Measurements from ENCODE around the gene TTF1. TPM values are rescaled to one million over a fixed set of nuclear protein-coding genes. Genes with fewer than 3 reads are reported as not detected.

The TTF1 gene
- total RNA-seq, 1 donor from 2014 or later, result 28.6 TPM

- Mint-ChIP-seq H3K36me3 (no peaks in the 10 kb centered on the region), H3K4me1 (no peaks in the 10 kb centered on the region), H3K27ac (no peak overlapping the region), H3K27me3 (ENCODE audit: insufficient read depth, low read depth) (no peaks in the 10 kb centered on the region), H3K4me3 (no peak overlapping the region), H3K9me3 (no peaks in the 10 kb centered on the region)
- Histone ChIP-seq H2AFZ (replicated peaks) (no peak overlapping the region), H3K27ac (no peak overlapping the region), H3K4me3 (no peak overlapping the region), H3K27me3 (no peaks in the 10 kb centered on the region), H4K20me1 (ENCODE audit: low read depth) (no peaks in the 10 kb centered on the region), H3F3A (ENCODE audit: low read depth) (no peaks in the 10 kb centered on the region), H3K9ac (no peak overlapping the region), H3K4me1 (no peaks in the 10 kb centered on the region), H3K4me2 (no peak overlapping the region), H3K79me2 (ENCODE audit: low read depth) (no peaks in the 10 kb centered on the region), H3K36me3 (no peaks in the 10 kb centered on the region), H3K9me3 (ENCODE audit: low read depth) (no peaks in the 10 kb centered on the region)
- TF ChIP-seq EZH2 (IDR thresholded peaks at IDR 0.05), result no peak
- no peak for DNase-seq (ENCODE audit: low spot score)
Measured at GRCh38 chr9:132366481-132366880, 40.2 kb downstream of the TTF1 start.

GRCh38 chr9:132365986-132366385 lies 40.7 kb downstream of the TTF1 start:
- Histone ChIP-seq H3K4me2 (no peak overlapping the region), H2AFZ (replicated peaks) (no peak overlapping the region), H4K20me1 (ENCODE audit: low read depth) (no peaks in the 10 kb centered on the region), H3F3A (ENCODE audit: low read depth) (no peaks in the 10 kb centered on the region), H3K36me3 (no peaks in the 10 kb centered on the region), H3K79me2 (ENCODE audit: low read depth) (no peaks in the 10 kb centered on the region), H3K27me3 (no peaks in the 10 kb centered on the region), H3K4me3 (no peak overlapping the region), H3K4me1 (no peaks in the 10 kb centered on the region), H3K9me3 (ENCODE audit: low read depth) (no peaks in the 10 kb centered on the region), H3K27ac (no peak overlapping the region), H3K9ac (no peak overlapping the region)
- Mint-ChIP-seq H3K4me1 (no peaks in the 10 kb centered on the region), H3K9me3 (no peaks in the 10 kb centered on the region), H3K4me3 (no peak overlapping the region), H3K27ac (no peak overlapping the region), H3K36me3 (no peaks in the 10 kb centered on the region), H3K27me3 (ENCODE audit: insufficient read depth, low read depth) (no peaks in the 10 kb centered on the region)
- DNase-seq (ENCODE audit: low spot score), result no peak
- TF ChIP-seq CTCF (IDR thresholded peaks at IDR 0.05) (no peak), EZH2 (IDR thresholded peaks at IDR 0.05) (no peak), EZH2phosphoT487 (IDR thresholded peaks at IDR 0.05) (no peak)

- TF ChIP-seq EZH2 (IDR thresholded peaks at IDR 0.05) (no peak), CTCF (IDR thresholded peaks at IDR 0.05) (no peak), EZH2phosphoT487 (IDR thresholded peaks at IDR 0.05) (no peak)
- H3K4me1 Mint-ChIP-seq, result no peaks in the 10 kb centered on the region
- no peaks in the 10 kb centered on the region for H3K9me3 ChIP-seq (ENCODE audit: low read depth)
- no peaks in the 10 kb centered on the region for H3K27me3 ChIP-seq
- no peaks in the 10 kb centered on the region for H3K36me3 Mint-ChIP-seq
- H3K4me3 ChIP-seq, result no peak overlapping the region
- H3K36me3 ChIP-seq, result no peaks in the 10 kb centered on the region
- no peaks in the 10 kb centered on the region for H3K9me3 Mint-ChIP-seq
- no peak overlapping the region for H3K4me3 Mint-ChIP-seq
- no peaks in the 10 kb centered on the region for H4K20me1 ChIP-seq (ENCODE audit: low read depth)
- H3F3A ChIP-seq (ENCODE audit: low read depth), result no peaks in the 10 kb centered on the region
- H2AFZ ChIP-seq (replicated peaks), result no peak overlapping the region
- no peaks in the 10 kb centered on the region for H3K27me3 Mint-ChIP-seq (ENCODE audit: insufficient read depth, low read depth)
- no peak for DNase-seq (ENCODE audit: low spot score)
- H3K4me1 ChIP-seq, result no peaks in the 10 kb centered on the region
- H3K9ac ChIP-seq, result no peak overlapping the region
- no peak overlapping the region for H3K27ac ChIP-seq
- H3K27ac Mint-ChIP-seq, result no peak overlapping the region
- no peak overlapping the region for H3K4me2 ChIP-seq
- no peaks in the 10 kb centered on the region for H3K79me2 ChIP-seq (ENCODE audit: low read depth)
Measured at GRCh38 chr9:132364068-132364467, 42.6 kb downstream of the TTF1 start.

GRCh38 chr9:132357764-132358163 lies 48.9 kb downstream of the TTF1 start:
- no peak overlapping the region for H3K9ac ChIP-seq
- TF ChIP-seq CTCF (IDR thresholded peaks at IDR 0.05), result no peak
- TF ChIP-seq EZH2phosphoT487 (IDR thresholded peaks at IDR 0.05), result no peak

More at GRCh38 chr9:132357764-132358163, 48.9 kb downstream of the TTF1 start:
- no peaks in the 10 kb centered on the region for H3K27me3 ChIP-seq
- H3K79me2 ChIP-seq (ENCODE audit: low read depth), result peaks cover 19% of the 10 kb centered on the region
- no peak for DNase-seq (ENCODE audit: low spot score)
- H3K27ac ChIP-seq, result no peak overlapping the region
- peaks cover 9% of the 10 kb centered on the region for H3K4me1 ChIP-seq
- no peak overlapping the region for H3K4me3 Mint-ChIP-seq
- H3K27ac Mint-ChIP-seq, result no peak overlapping the region
- H3K9me3 ChIP-seq (ENCODE audit: low read depth), result no peaks in the 10 kb centered on the region
- no peak overlapping the region for H2AFZ ChIP-seq (replicated peaks)
- no peaks in the 10 kb centered on the region for H3K36me3 ChIP-seq
- peaks cover 10% of the 10 kb centered on the region for H3K36me3 Mint-ChIP-seq
- peaks cover 17% of the 10 kb centered on the region for H3K4me1 Mint-ChIP-seq
- H3F3A ChIP-seq (ENCODE audit: low read depth), result no peaks in the 10 kb centered on the region
- no peak overlapping the region for H3K4me2 ChIP-seq
- no peak overlapping the region for H3K4me3 ChIP-seq
- no peaks in the 10 kb centered on the region for H3K27me3 Mint-ChIP-seq (ENCODE audit: insufficient read depth, low read depth)
- H4K20me1 ChIP-seq (ENCODE audit: low read depth), result peaks cover 16% of the 10 kb centered on the region
- H3K9me3 Mint-ChIP-seq, result no peaks in the 10 kb centered on the region

Measured in neural progenitor cell (in vitro differentiated cells).